Stimulated activated CD8-positive, alpha-beta memory T cell treated with anti-CD3 and anti-CD28 coated beads, Interleukin-15, amount 100 ng/mL, for 48 hours (primary cell): ENCODE results near the gene AGGF1.
"Not testable (repeated sequence)": the region's sequence is repeated elsewhere in the genome, so short reads cannot be mapped to it uniquely, and the experiment has no call there.

ENCODE experiments used
- DNase-seq, 2 donors: peaks; one replicate each; pipeline ENCODE4 v3.0.0-alpha.2; 2020; ENCODE audit warnings: low read depth in 2 of 2

The AGGF1 gene

DNA sequence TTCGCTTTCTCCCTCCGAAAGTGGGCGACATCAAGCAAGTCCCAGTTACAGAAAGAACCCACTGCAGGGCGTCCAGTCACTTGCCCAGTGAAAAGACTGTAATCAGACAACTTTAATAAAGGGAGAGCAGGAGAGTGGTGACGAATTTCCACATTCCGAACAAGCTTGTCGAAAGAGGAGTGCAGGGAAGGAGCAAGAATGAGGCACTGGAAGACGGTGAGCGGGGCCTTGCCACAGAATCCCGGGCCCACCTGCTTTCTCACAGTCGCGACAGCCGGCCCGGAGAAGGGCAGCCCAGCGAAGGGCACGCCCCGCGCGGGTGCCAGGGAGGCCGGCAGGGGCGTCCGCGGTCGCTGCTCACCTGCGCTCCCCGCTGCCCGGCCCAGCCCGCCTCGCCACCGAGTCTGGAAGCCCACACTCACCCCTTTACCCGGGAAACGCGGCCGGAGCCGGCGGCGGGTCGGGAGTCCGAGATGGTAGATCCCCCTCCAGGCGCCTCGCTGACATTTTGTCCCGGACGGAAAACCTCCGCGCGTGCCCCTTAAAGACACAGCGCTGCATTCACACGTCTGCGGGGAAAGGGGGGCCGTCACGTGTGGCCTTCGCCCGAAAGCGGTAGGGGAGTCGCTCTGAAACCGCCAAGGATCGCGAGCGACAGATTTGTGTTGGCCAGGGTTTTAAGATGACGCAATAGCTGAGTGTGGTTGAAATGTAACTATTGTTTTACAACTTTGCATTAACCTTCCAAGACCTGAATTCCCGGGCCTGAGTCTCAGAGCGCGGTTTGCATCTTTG, 56.7 kb downstream of the AGGF1 start, which contains the start of gene ZBED3:
TSS of gene ZBED3 (minus strand) at position 597 of the 795 bp plus-strand sequence. CDS start 9,407 bp downstream, outside the sequence.
- peak; percentile 34 to 54 for DNase-seq

DNA sequence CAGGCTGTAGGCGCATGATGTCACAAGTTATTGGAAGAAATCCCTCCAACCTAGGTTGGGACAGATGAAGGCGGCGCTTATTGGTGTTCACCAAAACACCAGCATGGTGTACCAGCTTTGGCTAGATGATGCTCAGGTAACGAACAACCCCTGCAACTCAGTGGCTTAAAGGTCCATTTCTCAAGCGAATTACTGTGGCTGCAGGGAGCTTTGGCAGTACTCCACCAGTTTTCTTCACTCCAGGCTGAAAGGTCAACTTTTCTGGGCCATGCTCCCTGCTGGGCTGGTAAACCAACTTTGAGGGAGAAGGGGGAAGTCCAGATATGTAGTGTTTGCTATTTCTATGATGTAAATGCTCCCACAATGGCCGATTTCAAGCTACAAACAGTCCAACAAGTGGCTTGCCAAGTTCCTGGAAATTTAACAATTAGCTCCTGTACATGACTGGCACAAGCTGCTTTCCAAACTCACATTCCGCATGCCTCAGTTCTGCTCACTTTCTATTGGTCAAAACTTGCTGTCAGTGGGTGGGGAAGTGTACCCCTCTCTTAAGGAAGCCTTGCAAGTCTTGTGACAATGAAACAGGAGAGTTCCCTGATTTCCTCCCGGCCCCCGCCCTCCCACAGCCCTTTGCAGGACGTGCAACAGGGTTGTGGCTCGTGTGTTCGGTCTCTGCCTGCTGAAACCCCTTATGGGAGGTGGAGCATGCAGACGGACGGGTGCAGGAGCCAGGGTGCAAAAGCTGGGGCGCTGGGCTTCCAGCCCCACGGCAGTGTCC, 57.5 kb downstream of the AGGF1 start:
- no peak for DNase-seq

DNA sequence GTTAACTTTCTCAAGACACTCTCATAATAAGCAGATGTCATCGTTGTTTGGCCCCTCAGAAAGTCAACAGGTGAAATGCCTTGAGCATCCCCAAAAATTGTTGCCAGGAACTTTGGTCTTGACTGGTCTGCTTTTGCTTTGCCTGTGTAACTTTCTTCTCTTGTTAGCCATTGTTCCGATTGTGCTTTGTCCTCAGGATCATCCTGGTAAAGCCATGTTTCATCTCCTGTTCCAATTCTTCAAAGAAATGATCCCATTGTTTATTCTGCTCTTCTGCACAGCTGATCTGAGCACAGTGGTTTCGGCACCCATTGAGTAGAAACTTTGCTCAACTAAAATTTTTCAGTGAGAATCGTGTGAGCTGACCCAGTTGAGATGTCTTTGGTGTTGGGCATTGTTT, 65.0 kb downstream of the AGGF1 start:
- no peak for DNase-seq

DNA sequence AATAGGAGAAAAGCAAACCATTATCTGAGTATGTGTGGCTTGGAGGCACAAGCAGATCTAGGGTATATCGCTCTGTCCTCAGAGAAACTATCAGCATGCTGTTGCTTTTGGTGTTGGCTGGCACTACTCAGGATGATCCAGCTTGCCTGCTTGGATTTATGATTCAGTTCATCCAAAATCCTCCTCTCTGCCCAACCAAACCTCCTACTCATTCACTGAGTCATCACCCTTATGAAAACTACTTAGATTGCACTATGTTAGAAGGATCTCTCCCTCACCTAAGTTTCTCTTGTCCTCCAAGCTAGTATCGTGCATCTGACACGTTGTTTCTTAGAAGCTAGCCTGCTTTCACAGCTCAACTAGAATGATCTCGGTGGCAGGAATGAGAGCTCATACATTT, 71.1 kb downstream of the AGGF1 start:
- DNase-seq, result no peak

DNA sequence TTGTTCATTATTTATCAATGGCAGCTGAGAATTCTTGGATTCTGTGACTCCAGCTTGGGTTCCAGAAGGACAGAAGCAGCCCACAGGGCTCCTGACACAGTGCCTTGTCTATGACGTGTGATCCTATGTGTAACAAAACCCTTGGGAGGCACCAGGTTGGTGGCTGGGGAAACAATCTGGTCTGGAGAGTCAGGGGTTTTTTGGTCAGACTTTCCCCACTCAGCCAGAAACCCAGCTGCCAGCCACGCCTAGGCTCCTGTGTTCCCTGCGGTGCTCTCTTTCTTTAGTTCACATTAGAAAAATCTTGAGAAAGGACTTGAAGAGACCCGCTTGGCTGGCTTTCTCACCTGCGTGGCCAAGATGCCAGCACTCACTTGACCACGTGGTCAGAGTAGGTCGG, 72.3 kb downstream of the AGGF1 start:
- no peak for DNase-seq

DNA sequence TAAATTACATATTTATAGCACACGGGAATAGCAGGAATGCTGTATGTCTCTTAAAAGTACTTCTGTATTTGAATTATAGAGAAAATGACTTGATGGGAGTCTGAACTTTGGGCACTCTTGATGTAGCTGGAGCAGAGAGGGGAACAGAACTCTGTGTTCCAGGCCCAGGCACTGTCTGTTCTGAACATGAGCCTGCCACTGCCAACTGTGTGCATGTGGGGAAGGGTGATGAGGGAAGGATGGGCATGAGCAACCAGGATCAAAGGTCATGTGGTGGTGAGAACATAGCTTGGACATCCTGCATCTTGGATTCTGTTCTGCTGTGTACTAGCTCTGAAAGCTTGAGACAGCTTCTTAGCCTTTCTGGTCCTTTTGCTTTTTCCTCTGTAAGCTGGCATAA, 73.3 kb downstream of the AGGF1 start:
- DNase-seq, result no peak

DNA sequence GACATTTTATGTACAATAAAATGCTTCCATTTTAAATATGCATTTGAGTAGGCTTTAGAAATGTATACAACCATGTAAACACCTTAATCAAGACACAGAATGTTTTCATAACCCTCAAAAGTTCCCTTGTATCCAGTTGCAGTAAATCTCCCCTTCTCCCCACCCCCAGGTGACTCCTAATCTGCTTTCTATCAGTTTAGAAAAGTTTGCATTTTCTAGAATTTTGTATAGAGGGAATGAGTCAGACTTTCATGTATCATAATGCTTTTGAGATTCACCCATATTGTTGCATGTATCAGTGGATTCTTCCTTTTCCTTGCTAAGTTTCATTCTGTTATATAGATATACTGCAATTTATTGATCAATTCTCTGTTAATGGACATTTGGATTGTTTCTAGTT, 74.6 kb downstream of the AGGF1 start:
- DNase-seq, result no peak

DNA sequence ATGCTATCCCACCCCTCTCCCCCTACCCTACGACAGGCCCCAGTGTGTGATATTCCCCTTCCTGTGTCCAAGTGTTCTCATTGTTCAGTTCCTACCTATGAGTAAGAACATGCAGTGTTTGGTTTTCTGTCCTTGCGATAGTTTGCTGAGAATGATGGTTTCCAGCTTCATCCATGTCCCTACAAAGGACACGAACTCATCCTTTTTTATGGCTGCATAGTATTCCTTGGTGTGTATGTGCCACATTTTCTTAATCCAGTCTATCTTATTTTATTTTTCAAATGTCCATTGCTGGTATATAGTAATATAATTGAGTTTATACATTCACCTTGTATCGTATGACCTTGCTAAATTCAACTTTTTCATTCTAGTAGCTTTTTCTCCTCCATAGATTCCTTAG, 76.8 kb downstream of the AGGF1 start:
- not testable (repeated sequence) for DNase-seq
